Measurements from ENCODE around the gene ZIC2.

Gene ZIC2

GRCh38 chr13:99973163-99973807 is 8.3 kb upstream of the ZIC2 start:
- DNase-seq (ENCODE audit: insufficient read length, low spot score) = no peak
- FAIRE-seq = no peak

DNA sequence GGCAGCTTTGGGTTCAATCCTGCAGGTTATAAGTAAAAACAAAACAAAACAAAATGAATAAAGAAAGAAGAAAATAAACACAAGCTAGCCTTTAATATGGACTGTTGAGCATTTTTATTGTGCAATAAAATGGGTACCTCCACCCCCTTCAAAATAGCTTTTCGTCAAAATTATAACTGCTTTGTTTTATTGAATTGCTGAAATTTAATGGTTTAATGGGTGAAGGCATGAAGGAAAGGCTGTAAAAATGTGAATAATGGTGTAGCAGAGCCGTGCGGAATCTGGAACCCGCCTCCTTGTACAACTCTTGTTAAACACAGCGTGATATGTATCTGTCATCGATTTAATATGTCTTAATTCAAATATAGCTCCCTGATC is 7.8 kb upstream of the ZIC2 start:
- no peak for DNase-seq (ENCODE audit: insufficient read length, low spot score)
- FAIRE-seq = no peak

DNA sequence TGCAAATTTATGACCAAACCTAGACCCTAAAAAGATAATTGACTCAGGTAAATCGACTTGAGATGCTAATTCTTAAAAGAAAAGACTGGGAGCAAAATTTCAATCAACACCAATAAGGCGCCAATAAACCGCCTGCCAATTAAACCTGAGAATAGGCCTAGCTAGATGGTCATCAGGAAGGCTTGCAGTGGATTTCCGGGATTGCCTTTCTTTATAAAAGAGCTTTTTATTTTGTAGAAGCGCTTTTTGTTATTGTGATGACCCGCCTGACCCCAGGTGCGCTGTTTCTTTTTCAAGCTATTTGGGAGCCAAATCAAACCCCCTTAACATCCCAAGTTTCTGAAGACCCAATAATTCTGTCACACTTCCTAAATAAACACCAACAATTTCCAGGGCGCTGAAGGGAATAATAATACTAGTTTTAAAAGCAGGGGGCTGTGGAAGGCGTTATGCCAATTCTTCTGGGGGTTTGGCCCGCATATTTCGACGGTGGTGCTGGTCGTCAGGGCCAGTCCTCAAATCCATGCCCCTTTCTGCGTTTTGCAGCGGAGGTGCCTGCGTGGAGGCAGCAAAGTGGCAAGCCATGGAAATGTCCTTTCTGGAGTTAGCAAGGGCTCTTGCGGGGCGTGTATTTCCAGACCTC is 7.2 kb upstream of the ZIC2 start:
- FAIRE-seq (no peak), DNase-seq (ENCODE audit: insufficient read length, low spot score) (no peak)

DNA sequence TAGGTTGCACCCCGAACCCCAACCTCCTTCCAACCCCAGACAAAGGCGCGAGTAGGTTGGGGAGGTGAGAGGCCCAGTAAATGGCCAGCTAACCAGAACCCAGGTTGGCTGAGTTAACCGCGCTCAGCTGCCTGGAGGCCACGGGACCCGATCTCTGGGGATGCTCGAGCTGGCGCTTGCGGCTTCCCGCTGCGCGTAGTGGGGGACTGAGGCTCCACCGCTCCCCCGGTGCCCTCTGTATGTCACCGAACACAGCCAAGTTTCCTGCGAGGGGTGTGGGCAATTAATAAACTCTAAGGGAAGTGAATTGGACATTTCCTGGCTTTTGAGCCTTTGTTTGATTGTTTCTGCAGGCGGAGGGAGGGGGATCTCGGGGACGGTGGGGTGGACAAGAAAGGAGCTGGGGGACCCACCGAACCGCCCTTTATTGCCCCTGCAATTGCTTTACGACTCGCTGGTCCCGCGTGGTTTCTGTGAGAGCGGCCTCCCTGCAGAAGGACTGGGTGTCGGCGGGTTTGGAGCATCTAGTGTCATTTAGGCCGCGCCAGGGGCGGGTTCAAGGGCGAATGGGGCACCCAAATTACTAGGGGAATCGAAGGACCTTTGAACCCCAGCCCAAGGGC is 6.5 kb upstream of the ZIC2 start:
- DNase-seq (ENCODE audit: insufficient read length, low spot score) (no peak), FAIRE-seq (no peak)

DNA sequence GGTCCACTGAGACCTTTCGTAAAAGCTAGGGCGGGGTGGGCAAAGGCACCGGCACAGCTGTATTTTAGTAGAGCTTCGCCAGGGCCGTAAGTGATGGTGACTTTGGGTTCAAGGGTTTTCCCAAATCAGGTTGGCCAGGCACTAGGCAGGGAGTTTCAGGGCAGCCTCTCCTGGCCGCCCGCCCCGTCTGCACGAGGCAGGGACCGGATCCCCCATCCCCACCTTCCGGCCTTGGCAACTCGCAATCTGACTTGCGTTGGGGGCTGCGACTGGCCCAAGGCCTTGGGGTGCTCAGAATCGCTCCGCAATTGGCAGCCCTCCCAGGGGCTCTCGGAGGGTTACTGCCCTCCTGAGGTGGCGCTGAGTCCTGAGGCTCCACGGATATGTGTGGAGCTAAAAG is 6.0 kb upstream of the ZIC2 start:
- DNase-seq (ENCODE audit: insufficient read length, low spot score) (no peak), FAIRE-seq (no peak)

DNA sequence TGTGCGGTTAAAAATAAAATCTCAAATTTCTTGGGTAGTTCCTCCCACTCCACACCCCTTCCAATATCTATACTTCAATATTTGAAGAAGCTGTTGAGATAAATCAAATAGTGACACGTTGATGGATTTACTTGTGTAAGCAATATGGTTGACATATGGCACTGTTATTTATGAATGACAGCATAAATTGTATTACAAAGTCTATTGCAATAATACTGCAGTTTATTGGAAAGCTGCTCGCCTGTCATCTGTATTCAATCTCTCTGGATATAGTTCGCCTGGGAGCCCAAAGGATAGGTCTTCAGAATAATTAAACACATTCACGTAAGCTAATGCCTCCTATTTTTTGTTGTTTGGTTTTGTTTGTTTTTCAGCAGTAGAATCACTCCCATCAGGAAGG is 5.0 kb upstream of the ZIC2 start:
- FAIRE-seq = no peak
- DNase-seq (ENCODE audit: insufficient read length, low spot score) = no peak

GRCh38 chr13:99977334-99977911 is 4.2 kb upstream of the ZIC2 start:
- no peak for FAIRE-seq
- DNase-seq (ENCODE audit: insufficient read length, low spot score) = no peak

GRCh38 chr13:99977912-99978798 is 3.4 kb upstream of the ZIC2 start:
- DNase-seq (ENCODE audit: insufficient read length, low spot score) (no peak), FAIRE-seq (no peak)

GRCh38 chr13:99978799-99979452 is 2.7 kb upstream of the ZIC2 start:
- no peak for DNase-seq (ENCODE audit: insufficient read length, low spot score)
- peak; percentile 28 for FAIRE-seq

- no peak for DNase-seq (ENCODE audit: insufficient read length, low spot score)
Observed at GRCh38 chr13:99979453-99980200, 2.0 kb upstream of the ZIC2 start.

DNA sequence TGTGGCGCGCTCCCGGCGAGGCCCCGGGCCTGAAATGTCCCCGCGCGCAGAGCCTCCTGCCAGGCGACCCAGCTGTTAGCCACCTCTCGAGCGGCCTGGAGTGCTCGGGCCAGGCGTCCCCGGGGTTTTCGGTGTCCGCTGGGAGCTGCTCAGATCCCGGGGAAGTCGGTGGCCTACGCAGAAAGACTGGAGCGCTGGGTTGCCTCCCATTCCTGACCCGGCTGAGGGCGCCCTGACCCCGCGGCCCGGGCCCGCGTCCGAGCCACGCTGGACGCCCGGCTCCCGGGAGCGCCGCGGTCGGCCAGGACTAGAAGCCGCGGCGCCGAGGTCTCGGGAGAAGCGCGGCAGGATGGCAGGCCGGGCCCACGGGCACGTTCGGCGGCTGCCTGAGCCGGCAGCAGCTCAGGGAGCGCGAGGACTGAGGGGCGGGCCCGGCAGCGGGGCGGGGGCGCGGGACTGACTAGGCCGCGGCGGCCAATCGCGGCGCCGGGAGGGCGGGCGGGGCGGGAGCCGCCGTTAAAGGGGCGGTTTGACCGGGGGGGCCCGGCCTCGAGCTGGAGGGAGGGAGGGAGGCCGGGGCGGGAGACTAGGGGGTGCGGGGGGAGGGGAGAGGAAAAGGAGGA is 1.3 kb upstream of the ZIC2 start:
- no peak for DNase-seq (ENCODE audit: insufficient read length, low spot score)
- no peak for FAIRE-seq

More at GRCh38 chr13:99979453-99980200, 2.0 kb upstream of the ZIC2 start:
- no peak for FAIRE-seq

GRCh38 chr13:99980824-99981734 is 505 bp upstream of the ZIC2 start:
- FAIRE-seq (no peak), DNase-seq (ENCODE audit: insufficient read length, low spot score) (no peak)

- no peak for FAIRE-seq
- DNase-seq (ENCODE audit: insufficient read length, low spot score) = no peak
Observed at GRCh38 chr13:99982036-99982730, 599 bp downstream of the ZIC2 start.

DNA sequence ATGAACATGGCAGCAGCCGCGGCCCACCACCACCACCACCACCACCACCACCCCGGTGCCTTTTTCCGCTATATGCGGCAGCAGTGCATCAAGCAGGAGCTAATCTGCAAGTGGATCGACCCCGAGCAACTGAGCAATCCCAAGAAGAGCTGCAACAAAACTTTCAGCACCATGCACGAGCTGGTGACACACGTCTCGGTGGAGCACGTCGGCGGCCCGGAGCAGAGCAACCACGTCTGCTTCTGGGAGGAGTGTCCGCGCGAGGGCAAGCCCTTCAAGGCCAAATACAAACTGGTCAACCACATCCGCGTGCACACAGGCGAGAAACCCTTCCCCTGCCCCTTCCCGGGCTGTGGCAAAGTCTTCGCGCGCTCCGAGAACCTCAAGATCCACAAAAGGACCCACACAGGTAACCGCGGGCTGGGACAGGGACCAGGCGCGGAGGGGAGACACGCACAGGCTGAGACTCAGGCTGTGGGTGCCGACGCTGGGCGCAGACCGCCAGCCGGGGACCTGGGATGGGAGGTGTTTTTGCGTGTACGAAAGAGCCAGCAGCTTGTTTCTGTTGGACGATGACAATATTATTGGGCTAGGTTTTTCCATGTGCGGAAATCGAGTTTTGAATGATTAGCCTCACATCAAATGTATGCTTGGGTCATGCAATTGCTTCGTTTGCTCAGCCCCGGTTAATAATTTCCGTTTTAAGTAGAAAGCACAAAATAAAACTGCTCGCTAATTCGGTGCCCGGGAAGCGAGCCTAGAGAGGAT is 1.3 kb downstream of the ZIC2 start:
- DNase-seq (ENCODE audit: insufficient read length, low spot score) (no peak), FAIRE-seq (no peak)

DNA sequence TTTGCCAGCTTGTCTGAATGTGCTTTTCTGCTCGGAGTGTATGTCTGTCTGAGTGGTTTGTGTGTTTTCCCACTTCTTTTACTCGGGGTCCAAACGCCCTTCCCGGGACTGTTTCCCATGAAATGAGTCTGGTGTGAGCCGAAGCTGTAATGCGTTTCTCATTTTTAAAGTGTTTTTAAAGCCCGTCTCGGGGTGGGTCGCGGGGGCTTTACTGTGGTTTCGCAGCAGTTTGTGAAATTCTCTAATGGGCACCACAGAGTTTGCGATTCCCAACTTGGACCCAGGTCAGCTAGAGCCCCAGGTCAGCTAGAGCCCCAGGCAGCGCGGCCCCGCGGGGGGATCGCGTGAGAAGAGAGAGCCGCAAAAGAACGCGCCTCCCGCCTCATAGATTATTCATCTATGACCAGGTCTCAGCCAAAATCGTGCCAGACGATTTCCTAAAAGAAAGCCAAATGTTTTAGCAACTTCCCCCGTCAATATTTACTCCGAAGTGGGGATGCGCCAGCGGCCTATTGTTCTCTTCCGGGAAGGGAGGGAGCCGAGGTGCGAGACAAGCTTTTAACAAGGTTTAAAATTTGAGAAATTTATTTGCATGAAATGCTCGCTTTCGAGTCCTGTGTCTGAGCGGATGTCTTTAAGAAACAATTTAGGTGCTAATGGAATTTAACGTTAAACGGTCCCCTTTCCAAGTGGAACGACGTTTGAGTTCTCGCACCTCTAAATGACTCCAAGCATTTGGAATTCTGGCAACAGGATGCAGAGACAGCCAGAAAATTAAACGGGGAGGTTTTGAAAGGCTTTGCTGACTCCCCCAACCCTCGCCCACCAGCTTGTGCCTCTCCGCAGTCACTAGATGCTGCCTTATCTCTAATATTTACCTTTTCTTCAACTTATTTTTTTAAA is 2.2 kb downstream of the ZIC2 start:
- no peak for FAIRE-seq
- DNase-seq (ENCODE audit: insufficient read length, low spot score) = no peak
